ENCODE results near the gene FAM162B. TPM values are rescaled to one million over a fixed set of nuclear protein-coding genes. Genes with fewer than 3 reads are reported as not detected.

Gene FAM162B
- polyA plus RNA-seq, 2 of the 4 experiments (the other 2 are of a cell fraction) = 0.14 TPM; not detected in 1

DNA sequence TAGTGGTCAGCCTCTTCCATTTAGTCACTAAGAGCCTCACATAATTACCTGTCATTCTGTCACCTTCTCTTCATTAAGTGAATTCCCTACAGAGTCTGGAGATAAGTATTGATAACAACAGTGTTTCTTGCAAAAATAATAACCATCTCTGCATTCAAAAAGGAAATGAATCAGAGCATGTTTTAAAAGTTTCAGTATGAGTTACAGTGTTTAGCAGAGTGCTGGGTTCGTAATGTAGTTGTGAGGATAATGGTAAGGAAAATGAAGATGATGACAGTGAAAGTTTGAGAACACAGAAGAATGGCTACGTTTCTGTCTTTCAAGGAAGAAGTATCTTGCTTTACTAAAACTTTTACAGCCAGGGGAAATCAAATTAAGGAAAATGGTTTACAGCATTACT is 32.1 kb upstream of the FAM162B start:
- WGBS (ENCODE audit: missing lambda C conversion rate) = 32% methylated on average over 2 of the region's 2 CpGs
- ChIA-PET POLR2A (no interaction called here), CTCF (no interaction called here)
- no peaks in the 10 kb centered on the region for H3K4me1 ChIP-seq
- FAIRE-seq (no peak), ATAC-seq (no peak), DNase-seq (ENCODE audit: low read depth in 1 of 2, low spot score in 1 of 2) (no peak)
- H3K9me3 ChIP-seq = no peaks in the 10 kb centered on the region
- H3K4me3 ChIP-seq = no peak overlapping the region
- TF ChIP-seq CEBPB (IDR thresholded peaks at IDR 0.05) (no peak), POLR2AphosphoS2 (conservative IDR thresholded peaks at IDR 0.05; ENCODE audit: low read length) (no peak), JUNB (IDR thresholded peaks at IDR 0.05) (no peak), EP300 (IDR thresholded peaks at IDR 0.05) (no peak), ZC3H11A (IDR thresholded peaks at IDR 0.05) (no peak), SREBF2 (IDR thresholded peaks at IDR 0.05) (no peak), USF2 (IDR thresholded peaks at IDR 0.05) (no peak), NFE2L2 (conservative IDR thresholded peaks at IDR 0.05; ENCODE audit: low read length) (no peak), ZSCAN20 (CRISPR knock-in tag; IDR thresholded peaks at IDR 0.05) (no peak), HES2 (IDR thresholded peaks at IDR 0.05) (no peak), HOXA7 (CRISPR knock-in tag; IDR thresholded peaks at IDR 0.05) (no peak), BHLHE40 (IDR thresholded peaks at IDR 0.05; ENCODE audit: low read depth, low read length) (no peak), KDM1A (IDR thresholded peaks at IDR 0.05; ENCODE audit: low read depth) (no peak), CTCF (IDR thresholded peaks at IDR 0.05) (no peak), HEYL (CRISPR knock-in tag; IDR thresholded peaks at IDR 0.05) (no peak)
- H3K27ac ChIP-seq = no peak overlapping the region
- H3K4me2 ChIP-seq = no peak overlapping the region

DNA sequence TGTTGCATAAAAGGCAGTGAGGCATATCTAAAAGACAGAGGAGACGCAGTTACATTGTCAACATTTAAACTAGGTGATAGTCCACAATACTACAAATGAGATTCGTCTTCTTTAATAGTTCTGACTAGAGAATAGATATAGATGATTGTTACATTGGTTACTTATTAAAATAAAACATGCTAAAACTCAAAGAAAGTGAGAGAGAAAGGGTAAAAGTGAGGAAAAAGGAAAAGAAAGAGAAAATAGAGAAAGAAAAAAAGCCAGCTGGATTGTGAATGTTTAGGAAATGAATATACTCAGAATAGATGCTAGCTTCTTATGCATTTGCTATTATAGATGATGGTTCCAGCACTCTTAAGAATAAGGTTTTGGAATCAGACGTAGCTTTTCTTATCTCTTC is 27.7 kb upstream of the FAM162B start:
- no peak overlapping the region for H3K4me3 ChIP-seq
- no peak for ATAC-seq
- no peak for TF ChIP-seq PHF8 (IDR thresholded peaks at IDR 0.05; ENCODE audit: borderline replicate concordance, low read depth)
- TF ChIP-seq RARB (CRISPR knock-in tag; IDR thresholded peaks at IDR 0.05) = no peak
- no peak for TF ChIP-seq POLR2A (IDR thresholded peaks at IDR 0.05; ENCODE audit: low read length)
- no peak for TF ChIP-seq CBX2 (IDR thresholded peaks at IDR 0.05; ENCODE audit: borderline replicate concordance, low read depth)
- no peak for TF ChIP-seq MYC (IDR thresholded peaks at IDR 0.05; ENCODE audit: borderline replicate concordance, low read length)
- TF ChIP-seq POLR2AphosphoS2 (conservative IDR thresholded peaks at IDR 0.05; ENCODE audit: low read length) = no peak
- TF ChIP-seq EHMT2 (IDR thresholded peaks at IDR 0.05; ENCODE audit: low read depth) = no peak
- TF ChIP-seq, protein P1, sequence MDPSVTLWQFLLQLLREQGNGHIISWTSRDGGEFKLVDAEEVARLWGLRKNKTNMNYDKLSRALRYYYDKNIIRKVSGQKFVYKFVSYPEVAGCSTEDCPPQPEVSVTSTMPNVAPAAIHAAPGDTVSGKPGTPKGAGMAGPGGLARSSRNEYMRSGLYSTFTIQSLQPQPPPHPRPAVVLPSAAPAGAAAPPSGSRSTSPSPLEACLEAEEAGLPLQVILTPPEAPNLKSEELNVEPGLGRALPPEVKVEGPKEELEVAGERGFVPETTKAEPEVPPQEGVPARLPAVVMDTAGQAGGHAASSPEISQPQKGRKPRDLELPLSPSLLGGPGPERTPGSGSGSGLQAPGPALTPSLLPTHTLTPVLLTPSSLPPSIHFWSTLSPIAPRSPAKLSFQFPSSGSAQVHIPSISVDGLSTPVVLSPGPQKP (IDR thresholded peaks at IDR 0.05; ENCODE audit: low read depth, low read length) = no peak
- TF ChIP-seq SMC3 (IDR thresholded peaks at IDR 0.05) = no peak
- TF ChIP-seq ZC3H11A (IDR thresholded peaks at IDR 0.05) = no peak
- TF ChIP-seq NFE2L2 (conservative IDR thresholded peaks at IDR 0.05; ENCODE audit: low read length) = no peak
- TF ChIP-seq KDM1A (IDR thresholded peaks at IDR 0.05; ENCODE audit: low read depth) = no peak
- no peak for TF ChIP-seq EP300 (IDR thresholded peaks at IDR 0.05)
- no peak for TF ChIP-seq KDM5A (IDR thresholded peaks at IDR 0.05)
- no peak for TF ChIP-seq RFX5 (IDR thresholded peaks at IDR 0.05)
- TF ChIP-seq HOXA7 (CRISPR knock-in tag; IDR thresholded peaks at IDR 0.05) = no peak
- TF ChIP-seq HMGXB4 (CRISPR knock-in tag; IDR thresholded peaks at IDR 0.05; ENCODE audit: borderline replicate concordance) = no peak
- TF ChIP-seq HES2 (IDR thresholded peaks at IDR 0.05) = no peak
- TF ChIP-seq EHF (CRISPR knock-in tag; IDR thresholded peaks at IDR 0.05) = no peak
- no peak for TF ChIP-seq JUN (IDR thresholded peaks at IDR 0.05)
- no peak overlapping the region for H3K4me2 ChIP-seq
- ChIA-PET POLR2A (no interaction called here), CTCF (no interaction called here)
- H3K27ac ChIP-seq = no peak overlapping the region
- no peak for FAIRE-seq
- no peak for DNase-seq (ENCODE audit: low read depth in 1 of 2, low spot score in 1 of 2)
- H3K4me1 ChIP-seq = no peaks in the 10 kb centered on the region
- no peaks in the 10 kb centered on the region for H3K9me3 ChIP-seq
- 32% methylated on average over 3 of the region's 3 CpGs for WGBS (ENCODE audit: missing lambda C conversion rate)

Measured in A549 (cell line).